Kidney (tissue), 14 donors: ENCODE results near the gene DNAL4. TPM values are rescaled to one million over a fixed set of nuclear protein-coding genes. Genes with fewer than 3 reads are reported as not detected.

Experiments
- DNase-seq, 5 donors: peaks; one replicate each; pipeline ENCODE4 v3.0.0-alpha.2; 2013 to 2020
- FAIRE-seq: peaks from 2 replicates; lab custom pipeline; 2012; peaks lifted over from hg19 to GRCh38; lab: Jason Lieb, UNC
- H3K27ac ChIP-seq, 2 donors: one replicate each; pipeline ENCODE4 v1.7.0; 2013; ENCODE audit warnings: low read depth in 2 of 2, low read length in 2 of 2, inconsistent platforms in 1 of 2
- H3K27me3 ChIP-seq: one replicate; pipeline ENCODE4 v1.7.1; 2013; ENCODE audit warnings: low read length, inconsistent platforms; ENCODE audit not compliant: control insufficient read depth, insufficient read depth
- H3K36me3 ChIP-seq, 3 donors: one replicate each; pipeline versions ENCODE4 v1.7.0 to v1.7.1; 2013; ENCODE audit warnings: low read length in 3 of 3, control low read depth in 1 of 3, inconsistent platforms in 1 of 3; ENCODE audit not compliant: insufficient read depth in 3 of 3, control insufficient read depth in 2 of 3
- H3K4me1 ChIP-seq, 3 donors: one replicate each; pipeline versions ENCODE4 v1.7.0 to v1.7.1; 2013; ENCODE audit warnings: low read length in 3 of 3, inconsistent platforms in 1 of 3, low read depth in 1 of 3; ENCODE audit not compliant: control insufficient read depth in 2 of 3, insufficient read depth in 2 of 3
- H3K4me3 ChIP-seq, 3 donors: one replicate each; pipeline versions ENCODE4 v1.7.0 to v1.8.1; 2013; ENCODE audit warnings: low read length in 3 of 3, control low read depth in 1 of 3, inconsistent platforms in 1 of 3
- H3K9ac ChIP-seq, 3 donors: one replicate each; pipeline versions ENCODE4 v1.7.0 to v1.7.1; 2013; ENCODE audit warnings: low read length in 3 of 3, control low read depth in 1 of 3, inconsistent platforms in 1 of 3
- H3K9me3 ChIP-seq, 3 donors: one replicate each; pipeline versions ENCODE4 v1.7.0 to v1.7.1; 2013; ENCODE audit warnings: low read length in 3 of 3, control low read depth in 1 of 3, inconsistent platforms in 1 of 3; ENCODE audit not compliant: control insufficient read depth in 2 of 3, insufficient read depth in 1 of 3
- intact Hi-C: fragments of 100-400 bp; cut with DNase I; formaldehyde crosslinking; loops from one replicate; pipeline ENCODE4 v1.11.1; 2022
- polyA plus RNA-seq: library from polyadenylated mRNA; stranded (reverse); fragments of 350-450 nt; fragmentation: Illumina TruSeq; extraction: RNeasy Lipid Tissue Mini Kit (QIAGEN cat#74804); gene quantifications from one replicate; pipeline ENCODE4 v1.2.3, GENCODE V29; 2014; ENCODE audit warnings: low read depth, low replicate concordance; ENCODE audit not compliant: insufficient read depth
- total RNA-seq: library from RNA; stranded (reverse); fragmentation: NEBNext Ultra II Directional; extraction: Animal tissue kit (Norgen Biotek cat#: 25700); gene quantifications from one replicate; pipeline ENCODE4 v1.2.1, GENCODE V29; 2021
- TF ChIP-seq, protein P1 (sequence below): IDR thresholded peaks from 3 replicates; pipeline ENCODE4 v1.5.1; 2012; ENCODE audit warnings: mild to moderate bottlenecking, moderate library complexity, borderline replicate concordance; ENCODE audit not compliant: insufficient read depth; ENCODE audit errors: extremely low read depth
- donor health status: control.
- donor health status: control.
- donor health status: control.
- donor health status: control.
- donor health status: control.
- donor health status: DM: yes; HTN: yes; CAD: no.
- donor health status: Normal renal cell carcinoma (clear cell type).

The DNAL4 gene
- total and polyA plus RNA-seq, 2 donors from 2014 or later, result 26.5 to 39.7 TPM

DNA sequence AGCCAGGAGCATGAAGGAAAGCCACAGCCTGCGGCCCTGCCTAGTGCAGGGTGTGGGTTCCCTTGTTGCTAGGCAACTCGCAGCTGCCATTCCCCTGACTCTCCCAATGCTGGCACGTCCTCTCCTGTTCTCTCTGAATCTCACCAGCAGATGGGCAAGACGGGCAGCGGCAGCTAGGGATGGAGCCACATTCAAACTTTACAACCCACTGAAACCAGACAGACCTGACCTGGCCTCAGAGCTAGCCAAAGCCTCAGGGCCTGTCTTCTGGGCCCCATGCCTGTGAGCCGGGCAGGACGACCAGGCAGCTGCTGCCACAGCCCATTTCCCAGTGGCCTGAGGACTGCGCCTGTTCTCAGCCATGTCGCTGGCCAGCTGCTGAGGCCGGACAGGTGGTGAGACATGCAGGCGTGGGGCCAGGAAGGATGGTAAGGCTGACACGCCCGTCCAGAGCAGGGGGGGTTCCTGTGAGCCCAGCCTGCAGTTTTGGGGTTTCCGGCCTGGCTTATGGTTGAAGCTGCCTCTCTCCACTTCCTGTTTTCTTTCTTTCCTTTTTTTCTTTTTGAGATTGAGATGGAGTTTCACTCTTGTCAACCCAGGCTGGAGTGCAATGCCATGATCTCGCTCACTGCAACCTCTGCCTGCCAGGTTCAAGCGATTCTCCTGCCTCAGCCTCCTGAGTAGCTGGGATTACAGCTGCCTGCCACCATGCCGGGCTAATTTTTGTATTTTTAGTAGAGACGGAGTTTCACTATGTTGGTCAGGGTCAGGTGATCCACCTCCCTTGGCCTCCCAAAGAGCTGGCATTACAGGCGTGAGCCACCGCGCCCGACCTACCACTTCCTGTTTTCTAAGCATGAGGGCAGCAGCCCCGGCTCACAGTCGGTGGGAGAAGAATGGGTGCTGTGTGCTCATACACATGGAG lies 42.3 kb downstream of the DNAL4 start:
- intact Hi-C loops, result no loop called here
- H3K27ac ChIP-seq, result peak overlapping the region in 1 of 2 donors; percentile 41
- FAIRE-seq (no peak), DNase-seq (peak in 1 of 5 donors; percentile 87)
- no peaks in the 10 kb centered on the region for H3K27me3 ChIP-seq
- H3K9ac ChIP-seq, result no peak overlapping the region
- H3K4me3 ChIP-seq, result no peak overlapping the region
- TF ChIP-seq, protein P1, sequence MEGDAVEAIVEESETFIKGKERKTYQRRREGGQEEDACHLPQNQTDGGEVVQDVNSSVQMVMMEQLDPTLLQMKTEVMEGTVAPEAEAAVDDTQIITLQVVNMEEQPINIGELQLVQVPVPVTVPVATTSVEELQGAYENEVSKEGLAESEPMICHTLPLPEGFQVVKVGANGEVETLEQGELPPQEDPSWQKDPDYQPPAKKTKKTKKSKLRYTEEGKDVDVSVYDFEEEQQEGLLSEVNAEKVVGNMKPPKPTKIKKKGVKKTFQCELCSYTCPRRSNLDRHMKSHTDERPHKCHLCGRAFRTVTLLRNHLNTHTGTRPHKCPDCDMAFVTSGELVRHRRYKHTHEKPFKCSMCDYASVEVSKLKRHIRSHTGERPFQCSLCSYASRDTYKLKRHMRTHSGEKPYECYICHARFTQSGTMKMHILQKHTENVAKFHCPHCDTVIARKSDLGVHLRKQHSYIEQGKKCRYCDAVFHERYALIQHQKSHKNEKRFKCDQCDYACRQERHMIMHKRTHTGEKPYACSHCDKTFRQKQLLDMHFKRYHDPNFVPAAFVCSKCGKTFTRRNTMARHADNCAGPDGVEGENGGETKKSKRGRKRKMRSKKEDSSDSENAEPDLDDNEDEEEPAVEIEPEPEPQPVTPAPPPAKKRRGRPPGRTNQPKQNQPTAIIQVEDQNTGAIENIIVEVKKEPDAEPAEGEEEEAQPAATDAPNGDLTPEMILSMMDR, result no peak
- H3K4me1 ChIP-seq, result peaks cover 0 to 19% (median 8%) of the 10 kb centered on the region in 3 donors
- no peaks in the 10 kb centered on the region for H3K9me3 ChIP-seq
- peaks cover 0 to 42% (median 30%) of the 10 kb centered on the region in 3 donors for H3K36me3 ChIP-seq

GRCh38 chr22:38751066-38751421 lies 42.9 kb downstream of the DNAL4 start:
- TF ChIP-seq, protein P1, result no peak
- Histone ChIP-seq H3K36me3 (peaks cover 0 to 48% (median 33%) of the 10 kb centered on the region in 3 donors), H3K27ac (peak overlapping the region in 1 of 2 donors; percentile 41), H3K27me3 (no peaks in the 10 kb centered on the region), H3K9me3 (no peaks in the 10 kb centered on the region), H3K4me1 (peaks cover 0 to 14% (median 8%) of the 10 kb centered on the region in 3 donors), H3K9ac (no peak overlapping the region), H3K4me3 (no peak overlapping the region)
- FAIRE-seq (no peak), DNase-seq (peak in 1 of 5 donors; percentile 77)
- intact Hi-C loops, result no loop called here

DNA sequence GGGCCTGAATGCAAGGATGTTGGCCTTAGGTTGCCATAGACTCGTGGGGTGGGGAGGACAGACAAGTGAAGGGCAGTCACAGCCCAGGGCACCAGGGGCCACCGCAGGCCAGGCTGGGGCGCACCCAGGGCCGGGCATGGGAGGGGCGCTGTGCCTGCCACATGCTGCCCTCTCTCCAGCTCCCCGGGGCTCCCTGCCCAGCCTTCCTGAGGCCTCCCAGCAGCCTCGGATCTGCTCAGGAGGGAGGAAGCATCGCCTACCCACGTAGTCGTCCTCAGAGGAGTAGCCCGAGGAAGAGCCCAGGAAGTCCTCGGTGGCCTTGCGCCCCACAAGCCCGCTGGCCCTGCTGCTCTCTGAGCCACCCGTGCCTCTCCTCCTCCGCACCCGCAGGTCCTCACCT lies 43.3 kb downstream of the DNAL4 start:
- Histone ChIP-seq H3K27me3 (no peaks in the 10 kb centered on the region), H3K36me3 (peaks cover 0 to 52% (median 36%) of the 10 kb centered on the region in 3 donors), H3K9ac (no peak overlapping the region), H3K9me3 (no peaks in the 10 kb centered on the region), H3K4me3 (no peak overlapping the region), H3K4me1 (peaks cover 0 to 14% (median 8%) of the 10 kb centered on the region in 3 donors), H3K27ac (no peak overlapping the region)
- no peak for FAIRE-seq
- intact Hi-C loops, result no loop called here
- peak in 1 of 5 donors; percentile 61 for DNase-seq
- TF ChIP-seq, protein P1, result no peak
